AG04449 (cell line): ENCODE measurements around the gene TBATA.

Experiments
- CTCF ChIA-PET: fragments of 350-600 bp; formaldehyde crosslinking; extraction: SDS; loops from one replicate; lab custom pipeline; 2021; ENCODE audit warnings: antibody characterized with exemption; lab: Yijun Ruan, JAX
- POLR2A ChIA-PET: fragments of 400-600, 350-600 bp; formaldehyde crosslinking; extraction: SDS; loops from one replicate; lab custom pipeline; 2020; ENCODE audit warnings: antibody characterized with exemption, inconsistent platforms; lab: Yijun Ruan, JAX
- DNase-seq: peaks from one replicate; pipeline ENCODE4 v3.0.0-alpha.2; 2010; ENCODE audit warnings: low read depth, low spot score
- H3K4me3 ChIP-seq: 2 replicates; pipeline ENCODE4 v1.5.1; 2011; ENCODE audit warnings: low read depth, mild to moderate bottlenecking, control low read depth, low read length
- CTCF ChIP-seq: IDR thresholded peaks from one replicate; pipeline ENCODE4 v1.5.1; 2011; ENCODE audit warnings: mild to moderate bottlenecking, moderate library complexity, low read length, control low read depth, inconsistent platforms; ENCODE audit not compliant: insufficient read depth; ENCODE audit errors: missing control alignments

Gene TBATA

GRCh38 chr10:70785190-70785589 is at the start of gene TBATA:
Gene TBATA, minus strand, starts transcription at chr10:70785377. Its CDS starts 1,998 bp downstream, at chr10:70783379.
- no peak for DNase-seq
- ChIA-PET POLR2A (no interaction called here), CTCF (no interaction called here)
- H3K4me3 ChIP-seq, result no peak within 1 kb of the TSS
- no peak for TF ChIP-seq CTCF

GRCh38 chr10:70834441-70835151 is 49.4 kb upstream of the TBATA start:
- DNase-seq, result no peak
- ChIA-PET POLR2A (no interaction called here), CTCF (interaction anchor here (1.0 to 3.0 kb wide), 8 partner anchors 12 to 718 kb away, joined by 3 to 14 read pairs (median 4); partner anchors contain the start of gene SGPL1)

GRCh38 chr10:70834021-70834420 is 48.8 kb upstream of the TBATA start:
- no peak for TF ChIP-seq CTCF
- POLR2A ChIA-PET, result interaction anchor here (2.3 kb wide), 1 partner anchor 18 kb away, joined by 8 read pairs; the partner anchor contains the start of gene SGPL1
- CTCF ChIA-PET, result interaction anchor here (1.2 to 3.0 kb wide), 6 partner anchors 17 to 718 kb away, joined by 3 to 14 read pairs (median 4); partner anchors contain the start of gene SGPL1
- no peak for DNase-seq
- no peak overlapping the region for H3K4me3 ChIP-seq

More at GRCh38 chr10:70834441-70835151, 49.4 kb upstream of the TBATA start:
- H3K4me3 ChIP-seq, result no peak overlapping the region
- TF ChIP-seq CTCF, result no peak

- ChIA-PET CTCF (interaction anchor here (1.0 to 3.0 kb wide), 7 partner anchors 17 to 717 kb away, joined by 3 to 14 read pairs (median 3); partner anchors contain the start of gene SGPL1), POLR2A (interaction anchor here (1.4 to 2.3 kb wide), 2 partner anchors 16 to 17 kb away, joined by 4 to 8 read pairs; partner anchors contain the start of gene SGPL1)
- no peak overlapping the region for H3K4me3 ChIP-seq
- TF ChIP-seq CTCF, result no peak
- no peak for DNase-seq
These were observed 48.4 kb upstream of the TBATA start for GRCh38 chr10:70833601-70834000.

GRCh38 chr10:70832852-70833528 is 47.8 kb upstream of the TBATA start:
- CTCF ChIA-PET, result interaction anchor here (1.0 to 3.0 kb wide), 9 partner anchors 11 to 283 kb away, joined by 3 to 14 read pairs (median 3); partner anchors contain the start of gene SGPL1
- peak; percentile 88 for DNase-seq

More at GRCh38 chr10:70832852-70833528, 47.8 kb upstream of the TBATA start:
- TF ChIP-seq CTCF, result no peak
- H3K4me3 ChIP-seq, result no peak overlapping the region
- POLR2A ChIA-PET, result interaction anchor here (0.9 to 2.3 kb wide), 3 partner anchors 15 to 17 kb away, joined by 4 to 8 read pairs (median 4); partner anchors contain the start of gene SGPL1
